ENCODE data around the gene CYP4F3.
"Not testable (repeated sequence)": the region's sequence is repeated elsewhere in the genome, so short reads cannot be mapped to it uniquely, and the experiment has no call there.

Gene CYP4F3, protein sequence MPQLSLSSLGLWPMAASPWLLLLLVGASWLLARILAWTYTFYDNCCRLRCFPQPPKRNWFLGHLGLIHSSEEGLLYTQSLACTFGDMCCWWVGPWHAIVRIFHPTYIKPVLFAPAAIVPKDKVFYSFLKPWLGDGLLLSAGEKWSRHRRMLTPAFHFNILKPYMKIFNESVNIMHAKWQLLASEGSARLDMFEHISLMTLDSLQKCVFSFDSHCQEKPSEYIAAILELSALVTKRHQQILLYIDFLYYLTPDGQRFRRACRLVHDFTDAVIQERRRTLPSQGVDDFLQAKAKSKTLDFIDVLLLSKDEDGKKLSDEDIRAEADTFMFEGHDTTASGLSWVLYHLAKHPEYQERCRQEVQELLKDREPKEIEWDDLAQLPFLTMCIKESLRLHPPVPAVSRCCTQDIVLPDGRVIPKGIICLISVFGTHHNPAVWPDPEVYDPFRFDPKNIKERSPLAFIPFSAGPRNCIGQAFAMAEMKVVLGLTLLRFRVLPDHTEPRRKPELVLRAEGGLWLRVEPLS
- 0 to 0.04 (median 0) reads per million in 3 experiments for total RNA-seq

DNA sequence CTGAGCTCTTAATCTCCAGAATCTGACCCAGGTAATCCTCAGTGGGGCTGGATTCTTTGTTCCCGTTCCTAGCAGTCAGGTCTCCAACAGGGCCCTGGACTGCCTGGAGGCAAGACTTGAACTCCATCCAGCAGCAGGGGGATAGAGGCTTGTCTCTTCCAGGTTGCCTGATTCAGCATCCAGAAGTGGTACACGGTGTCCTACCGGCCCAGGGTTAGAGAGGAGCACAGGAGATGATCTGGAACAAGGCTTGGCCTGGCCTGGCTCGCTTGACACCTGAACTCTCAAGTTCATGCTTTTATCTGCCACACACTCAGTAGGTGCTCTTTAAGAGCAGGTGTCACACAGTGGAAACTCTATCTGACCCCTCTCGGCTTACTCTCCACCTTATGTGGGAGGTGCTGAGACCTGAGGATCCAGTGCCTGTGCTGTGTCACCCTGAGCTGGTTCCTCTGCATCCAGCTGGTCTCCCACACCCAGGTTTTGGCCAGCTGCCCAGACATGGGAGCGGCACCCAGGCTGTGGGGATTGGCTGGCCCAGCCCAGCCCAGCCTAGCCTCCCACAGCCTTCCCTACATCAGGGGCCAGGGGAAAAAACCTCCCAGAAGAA, at the start of gene CYP4F3:
TSS of gene CYP4F3 (plus strand) at position 604 of the 610 bp plus-strand sequence. CDS start 519 bp downstream, outside the sequence.
- DNase-seq, result no peak

DNA sequence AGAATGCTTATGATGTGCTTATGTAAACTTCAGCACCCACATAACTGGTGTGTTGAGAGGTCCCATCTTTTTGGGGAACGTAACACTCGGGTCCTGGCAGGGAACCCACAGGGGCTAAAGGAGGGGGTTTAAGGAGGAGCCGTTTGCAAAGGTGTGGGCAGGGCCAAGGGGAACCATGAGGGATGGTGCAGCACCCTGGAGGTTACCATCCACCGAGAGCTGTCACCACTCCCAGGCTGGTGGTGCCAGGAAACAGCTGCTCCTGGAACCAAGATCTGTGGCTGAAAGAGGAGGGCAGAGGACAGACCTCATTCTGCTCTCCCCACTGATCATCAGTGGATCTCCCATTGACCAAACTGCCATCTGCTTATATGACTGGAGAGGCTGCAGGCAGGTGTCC, 48.9 kb upstream of the CYP4F3 start:
- DNase-seq, result no peak

DNA sequence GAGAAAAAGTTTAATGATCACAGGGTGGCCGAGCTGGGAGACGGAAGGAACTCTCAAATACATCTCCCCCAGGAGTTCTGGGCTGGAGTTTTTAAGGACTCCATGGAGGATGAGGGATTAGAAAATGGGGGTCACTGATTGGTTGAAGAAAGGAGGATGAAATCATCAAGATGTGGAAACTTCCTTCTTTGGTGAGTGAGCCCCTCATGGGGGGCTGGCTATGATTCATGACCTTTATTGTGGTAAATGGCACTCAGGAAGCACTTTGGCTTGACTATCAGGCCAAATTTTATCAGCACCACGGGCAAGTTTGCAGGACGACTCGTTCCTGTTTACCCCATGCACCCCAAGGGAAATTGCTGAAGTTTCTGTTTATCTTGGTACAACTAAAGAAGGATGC, 48.2 kb upstream of the CYP4F3 start:
- DNase-seq, result not testable (repeated sequence)

DNA sequence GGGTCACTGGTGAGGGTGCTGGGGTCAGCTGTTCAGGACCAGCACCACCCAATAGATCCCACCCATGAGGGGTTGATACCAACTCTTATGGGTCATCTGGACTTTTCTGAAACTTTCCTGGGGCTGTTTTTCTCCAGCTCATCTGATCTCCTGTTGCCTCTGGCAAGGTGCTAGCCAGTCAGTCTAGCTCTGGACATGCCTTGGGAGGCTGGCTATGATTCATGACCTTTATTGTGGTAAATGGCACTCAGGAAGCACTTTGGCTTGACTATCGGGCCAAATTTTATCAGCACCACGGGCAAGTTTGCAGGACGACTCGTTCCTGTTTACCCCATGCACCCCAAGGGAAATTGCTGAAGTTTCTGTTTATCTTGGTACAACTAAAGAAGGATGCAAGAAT, 46.9 kb upstream of the CYP4F3 start:
- not testable (repeated sequence) for DNase-seq

DNA sequence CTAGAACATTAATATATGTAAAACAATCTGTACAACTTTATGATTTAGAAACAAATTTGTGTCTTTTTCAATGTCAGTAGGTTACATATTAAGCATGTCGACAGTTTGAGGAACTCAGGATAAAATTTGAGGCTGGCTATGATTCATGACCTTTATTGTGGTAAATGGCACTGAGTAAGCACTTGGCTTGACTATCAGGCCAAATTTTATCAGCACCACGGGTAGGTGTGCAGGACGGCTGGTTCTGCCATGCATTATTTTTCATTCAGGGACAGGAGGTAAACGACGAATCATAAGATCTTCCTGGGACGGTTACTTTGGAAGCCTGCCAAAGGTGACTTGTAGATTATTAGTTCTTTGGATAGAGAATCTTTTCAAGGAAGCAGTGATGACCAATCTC, 45.6 kb upstream of the CYP4F3 start:
- no peak for DNase-seq

DNA sequence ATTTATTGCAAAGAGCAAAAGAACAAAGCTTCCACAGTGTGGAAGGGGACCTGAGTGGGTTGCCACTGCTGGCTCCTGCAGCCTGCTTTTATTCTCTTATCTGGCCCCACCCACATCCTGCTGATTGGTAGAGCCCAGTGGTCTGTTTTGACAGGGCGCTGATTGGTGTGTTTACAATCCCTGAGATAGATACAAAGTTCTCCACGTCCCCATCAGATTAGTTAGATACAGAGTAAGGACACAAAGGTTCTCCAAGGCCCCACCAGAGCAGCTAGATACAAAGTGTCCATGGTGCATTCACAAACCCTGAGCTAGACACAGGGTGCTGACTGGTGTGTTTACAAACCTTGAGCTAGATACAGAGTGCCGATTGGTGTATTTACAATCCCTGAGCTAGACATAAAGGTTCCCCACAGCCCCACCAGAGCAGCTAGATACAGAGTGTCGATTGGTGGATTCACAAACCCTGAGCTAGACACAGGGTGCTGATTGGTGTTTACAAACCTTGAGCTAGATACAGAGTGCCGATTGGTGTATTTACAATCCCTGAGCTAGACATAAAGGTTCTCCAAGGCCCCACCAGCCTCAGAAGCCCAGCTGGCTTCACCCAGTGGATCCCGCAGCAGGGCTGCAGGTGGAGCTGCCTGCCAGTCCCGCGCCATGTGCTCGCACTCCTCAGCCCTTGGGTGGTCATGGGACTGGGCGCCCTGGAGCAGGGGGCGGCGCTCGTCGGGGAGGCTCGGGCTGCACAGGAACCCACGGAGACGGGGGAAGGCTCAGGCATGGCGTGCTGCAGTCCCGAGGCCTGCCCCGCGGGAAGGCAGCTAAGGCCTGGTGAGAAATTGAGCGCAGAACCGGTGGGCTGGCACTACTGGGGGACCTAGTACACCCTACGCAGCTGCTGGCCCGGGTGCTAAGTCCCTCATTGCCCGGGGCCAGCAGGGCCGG, 32.4 kb upstream of the CYP4F3 start:
- not testable (repeated sequence) for DNase-seq

DNA sequence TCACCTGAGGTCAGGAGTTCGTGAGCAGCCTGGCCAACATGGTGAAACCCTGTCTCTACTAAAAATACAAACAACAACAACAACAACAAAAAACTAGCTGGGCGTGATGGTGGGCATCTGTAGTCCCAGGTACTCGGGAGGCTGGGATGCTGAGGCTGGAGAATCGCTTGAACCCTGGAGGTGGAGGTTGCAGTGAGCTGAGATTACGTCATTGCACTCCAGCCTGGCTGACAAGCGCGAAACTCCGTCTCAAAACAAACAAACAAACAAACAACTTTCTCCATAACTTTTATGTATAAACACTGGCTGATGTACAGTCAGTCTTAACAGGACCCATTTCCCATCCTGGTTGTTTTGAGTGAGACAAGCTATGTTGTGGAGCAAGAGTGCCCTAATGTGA, 31.4 kb upstream of the CYP4F3 start:
- no peak for DNase-seq

DNA sequence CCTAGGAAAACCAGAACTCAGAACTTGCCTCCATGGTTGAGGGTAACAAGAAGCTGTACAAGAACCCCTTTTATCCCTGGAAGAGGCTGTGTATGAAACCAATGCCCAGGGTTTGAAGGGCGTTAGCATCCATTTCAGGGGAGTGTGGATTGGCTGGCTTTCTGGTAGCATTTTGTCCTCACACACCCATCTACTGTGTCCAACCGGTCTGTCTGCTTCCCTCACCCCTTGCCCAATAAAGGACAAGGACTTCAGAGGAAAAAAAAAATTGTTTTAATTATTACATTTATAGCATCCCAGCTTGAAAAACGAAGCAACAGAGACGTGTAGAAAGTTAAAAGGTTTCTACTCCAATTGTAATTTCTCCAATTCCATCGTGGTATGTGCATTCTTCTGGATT, 28.4 kb upstream of the CYP4F3 start:
- DNase-seq, result no peak

DNA sequence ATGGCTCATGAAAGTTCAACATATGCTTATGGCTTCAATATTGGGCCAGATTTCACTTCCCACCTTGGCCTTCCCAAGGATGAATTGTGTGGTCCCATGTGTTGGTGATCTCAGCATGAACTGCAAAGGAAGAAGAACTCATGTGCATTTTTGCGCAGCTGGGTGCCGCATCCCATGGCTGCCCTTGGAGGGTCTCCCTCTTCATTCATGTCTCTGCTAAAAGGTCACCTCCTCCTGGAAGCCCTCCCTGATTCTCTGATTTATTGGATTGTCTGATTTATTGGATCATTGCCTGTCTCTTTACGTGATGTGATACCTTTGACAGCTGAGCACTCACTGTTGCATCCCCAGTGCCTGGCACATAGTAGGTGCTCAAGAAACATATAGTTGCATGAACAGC, 27.4 kb upstream of the CYP4F3 start:
- no peak for DNase-seq

DNA sequence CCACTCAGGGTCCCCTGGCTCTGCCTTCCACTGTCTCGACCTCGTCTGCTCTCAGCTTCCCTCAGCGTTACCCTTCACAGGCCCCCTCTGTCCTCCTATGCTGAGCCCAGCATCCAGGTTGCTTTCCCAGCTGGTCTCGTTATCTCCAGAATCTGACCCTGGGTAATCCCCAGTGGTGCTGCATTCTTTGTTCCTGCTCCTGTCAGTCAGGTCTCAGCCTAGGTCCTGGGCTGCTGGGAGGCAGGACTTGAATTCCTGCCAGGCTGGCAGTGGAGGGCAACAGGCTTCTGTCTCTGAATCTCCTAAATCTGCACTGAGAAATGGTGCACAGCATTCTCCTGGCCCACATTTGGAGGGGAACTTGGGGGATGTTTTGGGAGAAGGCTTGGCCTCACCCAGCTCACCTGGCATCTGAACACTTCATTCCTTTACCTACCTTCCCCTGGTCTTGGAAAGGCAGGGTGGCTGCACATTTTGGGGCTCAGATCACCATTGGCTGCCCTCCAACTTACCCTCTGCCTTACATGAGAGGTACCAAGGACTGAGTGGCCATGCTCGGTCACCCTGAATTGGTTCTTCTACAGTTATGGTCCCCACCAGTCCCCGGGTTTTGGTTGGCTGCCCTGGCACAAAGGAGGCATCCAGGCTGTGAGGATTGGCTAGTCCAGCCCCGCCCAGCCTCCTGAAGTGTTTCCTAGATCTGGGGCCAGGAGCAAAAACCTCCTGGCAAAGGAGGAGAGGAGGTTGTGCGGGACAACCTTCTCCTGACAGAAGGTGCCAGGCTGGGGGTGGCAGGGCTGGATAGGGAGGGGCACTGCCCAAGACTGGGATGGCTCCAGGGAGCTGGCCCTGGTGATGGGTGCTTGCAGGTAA, 26.0 kb upstream of the CYP4F3 start, which contains the start of gene CYP4F8:
TSS of gene CYP4F8 (plus strand) at position 712 of the 873 bp plus-strand sequence. CDS start 399 bp downstream, outside the sequence.
- no peak for DNase-seq

DNA sequence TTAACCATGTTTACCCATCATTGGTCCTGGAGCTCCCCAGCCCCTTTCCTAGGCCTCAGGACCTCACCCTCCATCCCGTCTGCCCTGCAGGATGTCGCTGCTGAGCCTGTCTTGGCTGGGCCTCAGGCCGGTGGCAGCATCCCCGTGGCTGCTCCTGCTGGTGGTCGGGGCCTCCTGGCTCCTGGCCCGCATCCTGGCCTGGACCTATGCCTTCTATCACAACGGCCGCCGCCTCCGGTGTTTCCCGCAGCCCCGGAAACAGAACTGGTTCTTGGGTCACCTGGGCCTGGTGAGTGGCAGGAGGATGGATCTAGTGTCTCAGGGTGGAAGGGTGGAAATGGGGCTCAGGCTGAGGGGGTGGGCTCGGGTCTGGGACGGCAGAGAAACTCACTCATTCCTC, 25.2 kb upstream of the CYP4F3 start:
- no peak for DNase-seq

DNA sequence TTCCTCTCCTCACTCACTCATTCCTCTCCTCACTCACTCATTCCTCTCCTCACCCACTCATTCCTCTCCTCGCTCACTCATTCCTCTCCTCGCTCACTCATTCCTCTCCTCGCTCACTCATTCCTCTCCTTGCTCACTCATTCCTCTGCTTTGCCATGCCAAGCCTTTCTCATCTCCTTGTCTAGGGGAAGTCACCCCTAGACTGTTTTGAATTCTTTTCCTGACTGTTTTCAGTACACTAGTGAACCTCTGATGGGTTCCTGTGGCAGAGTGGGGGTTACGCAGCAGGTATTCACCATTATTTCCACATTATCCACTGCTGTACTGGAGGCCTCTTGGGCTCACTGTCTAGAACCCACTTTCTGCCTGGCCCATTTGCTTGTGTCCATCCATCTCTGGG, 24.5 kb upstream of the CYP4F3 start:
- DNase-seq, result no peak

DNA sequence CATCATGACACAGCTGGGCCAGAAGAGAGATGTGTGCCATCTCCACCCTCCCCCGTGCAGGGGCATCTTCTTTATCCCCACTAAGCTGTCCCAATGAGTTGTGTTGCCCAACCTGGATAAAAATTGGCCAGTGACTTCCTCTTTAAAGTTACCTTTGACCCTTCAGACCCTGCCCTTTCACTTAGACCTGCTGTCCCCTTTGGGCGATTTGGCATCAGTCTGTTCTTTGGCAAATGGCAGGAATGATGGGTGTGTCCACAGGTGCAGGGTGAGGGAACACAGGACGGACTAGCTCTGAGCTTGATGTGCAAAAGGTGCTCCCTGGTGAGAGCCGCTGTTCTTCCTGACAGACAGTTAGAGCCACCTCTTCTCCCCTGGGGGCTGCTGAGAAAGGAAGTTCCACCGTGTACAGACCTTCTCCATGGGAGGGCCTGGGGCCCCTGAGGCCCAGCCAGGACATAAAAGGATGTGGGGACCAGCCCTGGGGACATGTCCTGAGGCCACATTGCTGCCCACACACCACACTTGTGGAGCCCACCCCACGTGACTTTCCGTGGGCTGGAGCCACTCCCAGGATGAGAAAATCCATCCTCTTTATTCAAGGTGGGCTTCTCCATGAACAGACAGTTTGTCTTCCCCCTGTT, 23.9 kb upstream of the CYP4F3 start:
- DNase-seq, result no peak

DNA sequence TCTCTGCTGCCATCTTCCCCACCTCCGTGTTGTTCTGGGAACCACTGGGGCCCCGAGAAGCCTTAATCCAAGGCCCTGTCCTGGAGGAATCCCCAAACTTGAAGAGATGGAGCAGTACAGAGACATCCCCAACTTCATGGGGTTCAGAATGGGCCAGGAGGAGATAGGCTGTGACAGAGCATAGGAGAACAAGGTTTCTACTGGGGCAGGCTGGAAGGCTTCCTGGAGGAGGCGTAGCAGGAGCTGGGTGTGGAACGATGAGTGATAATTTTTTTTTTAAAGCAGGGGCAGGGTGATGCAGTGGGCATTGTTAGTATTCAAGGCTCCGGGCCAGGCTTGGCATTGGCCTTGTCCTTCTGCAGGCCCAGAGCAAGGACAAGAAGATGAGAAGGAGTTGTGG, 22.4 kb upstream of the CYP4F3 start:
- DNase-seq, result no peak

DNA sequence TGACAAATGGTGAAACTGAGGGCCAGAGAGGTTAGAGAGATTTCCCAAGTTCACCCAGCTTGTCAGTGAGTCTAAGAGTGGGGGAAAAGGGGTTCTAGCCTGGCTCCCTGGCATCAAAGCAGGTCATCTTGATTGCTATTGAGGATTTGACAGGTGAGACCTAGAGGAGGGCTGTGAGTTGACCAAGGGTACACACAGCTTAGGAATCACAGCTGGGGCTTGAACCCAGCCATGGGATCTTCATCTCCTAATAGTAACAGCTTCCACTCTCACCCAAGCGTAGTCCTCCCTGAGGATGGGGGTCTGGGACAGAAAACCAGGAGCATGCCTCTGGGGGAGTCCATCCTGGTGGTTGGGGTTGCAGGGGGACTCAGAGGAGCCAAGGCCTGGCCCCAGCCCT, 18.9 kb upstream of the CYP4F3 start:
- no peak for DNase-seq

DNA sequence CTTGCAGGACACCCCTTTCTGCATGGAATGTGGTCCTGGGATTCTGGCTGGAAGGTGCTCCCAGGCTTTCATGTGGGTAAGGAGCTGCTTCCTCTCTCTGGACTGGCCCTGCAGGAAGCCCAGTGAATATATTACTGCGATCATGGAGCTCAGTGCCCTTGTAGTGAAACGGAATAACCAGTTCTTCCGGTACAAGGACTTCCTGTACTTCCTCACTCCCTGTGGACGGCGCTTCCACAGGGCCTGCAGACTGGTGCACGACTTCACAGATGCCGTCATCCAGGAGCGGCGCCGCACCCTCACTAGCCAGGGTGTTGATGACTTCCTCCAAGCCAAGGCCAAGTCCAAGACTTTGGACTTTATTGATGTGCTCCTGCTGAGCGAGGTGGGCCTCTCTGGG, 17.7 kb upstream of the CYP4F3 start:
- no peak for DNase-seq

DNA sequence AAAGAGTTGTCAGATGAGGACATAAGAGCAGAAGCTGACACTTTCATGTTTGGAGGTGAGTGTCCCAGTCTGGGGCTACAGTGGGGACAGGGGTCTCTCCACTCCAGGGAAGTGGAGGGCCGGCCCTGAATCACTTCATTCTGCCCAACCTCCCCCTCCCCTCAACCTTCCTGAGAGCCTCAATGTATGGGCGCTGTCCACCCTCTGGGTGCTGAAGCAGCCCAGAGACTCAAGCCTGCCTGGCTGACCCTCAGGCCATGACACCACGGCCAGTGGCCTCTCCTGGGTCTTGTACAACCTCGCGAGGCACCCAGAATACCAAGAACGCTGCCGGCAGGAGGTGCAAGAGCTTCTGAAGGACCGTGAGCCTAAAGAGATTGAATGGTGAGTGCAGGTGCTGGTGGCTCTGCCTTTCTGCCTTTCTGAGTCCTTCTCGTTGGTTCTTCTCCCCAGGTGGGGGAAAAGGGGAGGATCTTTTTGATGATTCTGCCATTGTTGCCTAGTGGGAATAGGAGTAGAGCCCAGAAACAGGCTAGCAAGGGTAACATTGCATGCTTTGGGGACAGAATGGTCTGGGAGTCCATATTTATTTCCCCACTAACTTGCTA, 16.9 kb upstream of the CYP4F3 start:
- no peak for DNase-seq

DNA sequence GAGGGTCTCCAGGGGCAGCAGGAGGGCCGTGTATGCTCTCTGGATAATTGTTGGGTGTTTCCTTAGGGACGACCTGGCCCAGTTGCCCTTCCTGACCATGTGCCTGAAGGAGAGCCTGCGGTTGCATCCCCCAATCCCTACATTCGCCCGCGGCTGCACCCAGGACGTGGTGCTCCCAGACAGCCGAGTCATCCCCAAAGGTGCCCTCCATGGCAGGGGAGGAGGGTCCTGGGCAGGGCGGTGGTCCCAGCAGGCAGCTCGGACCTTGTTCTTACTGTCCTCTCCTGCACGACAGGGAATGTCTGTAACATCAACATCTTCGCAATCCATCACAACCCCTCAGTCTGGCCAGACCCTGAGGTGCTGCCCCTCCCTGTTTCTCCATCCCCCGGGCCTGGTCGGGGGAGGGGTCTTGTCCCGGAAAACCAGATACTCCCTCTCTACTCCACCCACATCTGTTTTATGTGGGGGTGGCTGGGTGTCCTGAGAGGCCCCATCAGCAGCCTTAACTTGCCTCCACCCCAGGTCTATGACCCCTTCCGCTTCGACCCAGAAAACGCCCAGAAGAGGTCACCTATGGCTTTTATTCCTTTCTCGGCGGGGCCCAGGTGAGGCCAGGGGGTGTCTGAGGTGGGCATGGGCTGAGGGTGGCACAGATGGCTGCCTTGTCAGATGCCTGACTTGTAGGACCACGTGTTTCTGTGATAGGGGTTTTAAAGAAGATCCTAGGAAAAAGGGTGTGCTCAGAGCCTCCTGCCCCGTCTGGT, 12.3 kb upstream of the CYP4F3 start:
- DNase-seq, result no peak

DNA sequence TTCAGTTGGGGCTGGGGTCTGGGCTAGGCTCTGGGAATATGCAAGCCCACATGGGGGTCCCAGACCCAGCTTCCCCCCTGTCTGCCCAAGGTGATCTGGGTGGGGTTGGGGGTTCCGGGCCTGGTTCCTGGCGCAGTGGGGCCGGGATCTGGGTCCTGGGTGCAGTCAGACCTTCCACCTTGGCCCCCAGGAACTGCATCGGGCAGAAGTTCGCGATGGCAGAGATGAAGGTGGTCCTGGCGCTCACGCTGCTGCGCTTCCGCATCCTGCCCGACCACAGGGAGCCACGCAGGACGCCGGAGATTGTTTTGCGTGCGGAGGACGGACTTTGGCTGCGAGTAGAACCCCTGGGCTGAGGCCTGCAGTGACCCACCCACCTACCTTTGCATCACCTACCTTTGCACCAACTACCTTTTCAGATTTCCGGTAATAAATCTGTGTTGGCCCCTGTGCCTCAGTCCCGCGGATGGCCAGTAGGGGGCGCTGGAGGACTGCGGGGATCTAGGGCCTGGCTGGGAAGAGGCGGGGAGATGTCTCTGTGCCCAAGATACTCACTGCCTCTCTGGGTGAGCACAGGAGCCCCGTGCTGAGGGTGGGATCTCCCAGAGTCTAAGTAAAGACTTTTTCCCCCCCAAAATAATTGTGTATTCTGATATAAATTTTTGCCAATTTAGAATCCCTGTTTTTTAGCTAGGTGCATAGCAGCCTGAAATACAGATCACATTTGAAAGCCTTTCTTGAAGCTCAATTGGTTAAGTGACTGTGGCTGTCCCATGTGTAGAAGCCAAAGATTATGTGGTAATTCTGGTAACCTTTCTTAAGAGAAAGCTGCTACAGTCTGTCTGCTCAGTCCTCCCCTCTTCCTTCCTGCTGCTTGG, 11.5 kb upstream of the CYP4F3 start:
- peak; percentile 79 for DNase-seq

Data from central memory CD4-positive, alpha-beta T cell (primary cell).